SK-N-SH (cell line): ENCODE measurements around the gene CALML3. TPM values are rescaled to one million over a fixed set of nuclear protein-coding genes. Genes with fewer than 3 reads are reported as not detected.

Experiments used
- CTCF ChIA-PET: fragments of 300-600, 350-600 bp; formaldehyde crosslinking; extraction: SDS; loops from one replicate; lab custom pipeline; 2021; lab: Yijun Ruan, JAX
- POLR2A ChIA-PET: fragments of 350-600 bp; sonication (Branson Sonifier 250); formaldehyde crosslinking; extraction: SDS; loops from one replicate; lab custom pipeline; 2020; ENCODE audit warnings: antibody characterized with exemption, inconsistent platforms; lab: Yijun Ruan, JAX
- DNase-seq: peaks from one replicate; pipeline ENCODE4 v3.0.0; 2012
- H2AFZ ChIP-seq: fragments of 200-600 bp; sonication (generic); 2 replicates; pipeline ENCODE4 v1.8.1; 2016; ENCODE audit warnings: antibody characterized with exemption, mild to moderate bottlenecking, low read depth
- H3F3A ChIP-seq: fragments of 200-600 bp; sonication (generic); replicated peaks from 2 replicates; pipeline ENCODE3; 2016; ENCODE audit warnings: antibody characterized with exemption, mild to moderate bottlenecking; ENCODE audit not compliant: insufficient read depth
- H3K27ac ChIP-seq, 2 experiments: fragments of 200-500 bp in 1 of 2; fragments of 200-600 bp in 1 of 2; sonication (Bioruptor generic) in 1 of 2; sonication (generic), shearing (Covaris generic) in 1 of 2; 2 replicates each; pipeline versions ENCODE4 v1.5.1 to v1.6.1; 2014 to 2016; ENCODE audit warnings: low read depth in 2 of 2, inconsistent platforms in 1 of 2, low read length in 1 of 2, mild to moderate bottlenecking in 1 of 2, mixed read lengths in 1 of 2
- H3K27me3 ChIP-seq: fragments of 200-600 bp; sonication (generic), shearing (Covaris generic); 2 replicates; pipeline ENCODE4 v1.6.1; 2016; ENCODE audit warnings: mixed run types; ENCODE audit not compliant: insufficient read depth
- H3K36me3 ChIP-seq, 2 experiments: fragments of 200-500 bp in 1 of 2; fragments of 200-600 bp in 1 of 2; sonication (Bioruptor generic) in 1 of 2; sonication (generic) in 1 of 2; replicated peaks in 1 of 2; 2 replicates each; pipeline versions ENCODE3 to v1.5.1; 2014 to 2016; ENCODE audit warnings: low read length in 1 of 2, mild to moderate bottlenecking in 1 of 2; ENCODE audit not compliant: insufficient read depth in 2 of 2, control insufficient read depth in 1 of 2
- H3K4me1 ChIP-seq, 2 experiments: fragments of 200-500 bp in 1 of 2; fragments of 200-600 bp in 1 of 2; sonication (Bioruptor generic) in 1 of 2; sonication (generic), shearing (Covaris generic) in 1 of 2; 2 replicates each; pipeline versions ENCODE4 v1.5.1 to v1.6.1; 2014 to 2016; ENCODE audit warnings: low read depth in 1 of 2, low read length in 1 of 2, mixed run types in 1 of 2; ENCODE audit not compliant: insufficient read depth in 2 of 2, control insufficient read depth in 1 of 2
- H3K4me2 ChIP-seq: fragments of 200-600 bp; sonication (generic), shearing (Covaris generic); 2 replicates; pipeline ENCODE4 v1.6.1; 2017; ENCODE audit warnings: mixed run types
- H3K4me3 ChIP-seq, 2 experiments: fragments of 200-500 bp in 1 of 2; fragments of 200-600 bp in 1 of 2; sonication (Bioruptor generic) in 1 of 2; sonication (generic), shearing (Covaris generic) in 1 of 2; 2 replicates each; pipeline versions ENCODE4 v1.5.1 to v1.8.1; 2014 to 2016; ENCODE audit warnings: low read depth in 2 of 2, inconsistent platforms in 1 of 2, low read length in 1 of 2, mild to moderate bottlenecking in 1 of 2, mixed read lengths in 1 of 2, moderate library complexity in 1 of 2
- H3K79me2 ChIP-seq: fragments of 200-600 bp; sonication (generic); 2 replicates; pipeline ENCODE4 v1.8.1; 2017; ENCODE audit warnings: mild to moderate bottlenecking; ENCODE audit not compliant: insufficient read depth
- H3K9ac ChIP-seq: fragments of 200-600 bp; sonication (generic); 2 replicates; pipeline ENCODE4 v1.6.1; 2017; ENCODE audit warnings: mixed run types
- H3K9me2 ChIP-seq: fragments of 200-600 bp; sonication (generic); 2 replicates; pipeline ENCODE4 v1.6.1; 2017; ENCODE audit warnings: mixed run types
- H3K9me3 ChIP-seq: fragments of 200-600 bp; sonication (generic); 2 replicates; pipeline ENCODE4 v1.6.1; 2017; ENCODE audit warnings: mixed run types, mild to moderate bottlenecking, moderate library complexity
- H4K20me1 ChIP-seq: fragments of 200-600 bp; sonication (generic); 2 replicates; pipeline ENCODE4 v1.6.1; 2017; ENCODE audit warnings: mild to moderate bottlenecking, mixed run types; ENCODE audit not compliant: insufficient read depth
- ELF1 ChIP-seq: IDR thresholded peaks from 2 replicates; pipeline ENCODE4 v1.4.0; 2012
- EP300 ChIP-seq, 2 experiments: IDR thresholded peaks; 2 replicates each; pipeline versions ENCODE4 v1.4.0 to v1.6.1; 2012; ENCODE audit warnings: borderline replicate concordance in 1 of 2, low read depth in 1 of 2, low read length in 1 of 2
- EZH2phosphoT487 ChIP-seq: fragments of 200-600 bp; sonication (generic); IDR thresholded peaks from 2 replicates; pipeline ENCODE4 v1.6.1; 2017; ENCODE audit warnings: low read depth, mixed run types, mild to moderate bottlenecking, antibody characterized with exemption, moderate library complexity, borderline replicate concordance
- IRF3 ChIP-seq: fragments of 150-350 bp; IDR thresholded peaks from 2 replicates; pipeline ENCODE4 v1.6.1; 2016; ENCODE audit warnings: mild to moderate bottlenecking, low read depth, low read length
- JUND ChIP-seq: IDR thresholded peaks from 2 replicates; pipeline ENCODE4 v1.4.0; 2012
- MAX ChIP-seq: IDR thresholded peaks from 2 replicates; pipeline ENCODE4 v1.4.0; 2012; ENCODE audit warnings: low read depth
- MEF2A ChIP-seq: IDR thresholded peaks from 2 replicates; pipeline ENCODE4 v1.4.0; 2012; ENCODE audit warnings: low read depth, borderline replicate concordance
- MXI1 ChIP-seq: IDR thresholded peaks from 2 replicates; pipeline ENCODE4 v1.6.1; 2012; ENCODE audit warnings: mild to moderate bottlenecking, low read depth, low read length, improper control_type of control experiment
- NFIC ChIP-seq: IDR thresholded peaks from 2 replicates; pipeline ENCODE4 v1.4.0; 2012; ENCODE audit warnings: borderline replicate concordance
- NRF1 ChIP-seq: IDR thresholded peaks from 2 replicates; pipeline ENCODE4 v1.6.1; 2012; ENCODE audit warnings: low read depth, mild to moderate bottlenecking, low read length
- PBX3 ChIP-seq: IDR thresholded peaks from 2 replicates; pipeline ENCODE4; 2012
- POLR2AphosphoS5 ChIP-seq: IDR thresholded peaks from 2 replicates; pipeline ENCODE4 v1.6.1; 2012; ENCODE audit warnings: low read depth, low read length
- RAD21 ChIP-seq: IDR thresholded peaks from 2 replicates; pipeline ENCODE4 v1.6.1; 2012; ENCODE audit warnings: mild to moderate bottlenecking, low read length
- REST ChIP-seq: IDR thresholded peaks from 2 replicates; pipeline ENCODE4 v1.6.1; 2012; ENCODE audit warnings: mild to moderate bottlenecking, low read depth, low read length, moderate library complexity
- RFX5 ChIP-seq: IDR thresholded peaks from 2 replicates; pipeline ENCODE4 v1.6.1; 2012; ENCODE audit warnings: mild to moderate bottlenecking, improper control_type of control experiment, low read length
- TCF12 ChIP-seq: IDR thresholded peaks from 2 replicates; pipeline ENCODE4 v1.4.0; 2012
- TEAD4 ChIP-seq: IDR thresholded peaks from 2 replicates; pipeline ENCODE4 v1.4.0; 2012; ENCODE audit warnings: mild to moderate bottlenecking, borderline replicate concordance; ENCODE audit not compliant: insufficient read depth
- USF1 ChIP-seq: IDR thresholded peaks from 2 replicates; pipeline ENCODE4 v1.4.0; 2012; ENCODE audit warnings: low read depth, borderline replicate concordance
- ZBTB33 ChIP-seq: IDR thresholded peaks from 2 replicates; pipeline ENCODE4 v1.4.0; 2012; ENCODE audit warnings: low read depth, borderline replicate concordance
- WGBS: methylation state at CpG from one replicate; pipeline ENCODE4 v1.1.6; 2017; ENCODE audit warnings: low lambda C conversion rate; 5-methylcytosine and 5-hydroxymethylcytosine counted together
- polyA plus RNA-seq, 3 experiments: library from polyadenylated mRNA; depleted of rRNA; stranded (reverse); fragments of >200 nt; gene quantifications; 2 replicates each; pipeline ENCODE4 v1.2.3, GENCODE V29; 2012

CALML3 gene
- polyA plus RNA-seq, 1 of the 3 experiments (the other 2 are of a cell fraction) = not detected

GRCh38 chr10:5512331-5512730 lies 12.4 kb upstream of the CALML3 start:
- DNase-seq = no peak
- TF ChIP-seq ZBTB33 = no peak
- TF ChIP-seq NFIC = no peak
- no peak for TF ChIP-seq RFX5
- TF ChIP-seq REST = no peak
- TF ChIP-seq PBX3 = no peak
- no peak for TF ChIP-seq TCF12
- TF ChIP-seq MXI1 = no peak
- TF ChIP-seq MAX = no peak
- no peak for TF ChIP-seq NRF1
- no peak for TF ChIP-seq USF1
- no peak for TF ChIP-seq MEF2A
- TF ChIP-seq ELF1 = no peak
- no peak for TF ChIP-seq EP300 (IDR thresholded peaks at IDR 0.05; ENCODE audit: borderline replicate concordance in 1 of 2, low read depth in 1 of 2, low read length in 1 of 2)
- TF ChIP-seq POLR2AphosphoS5 = no peak
- TF ChIP-seq RAD21 = no peak
- TF ChIP-seq EZH2phosphoT487 = no peak
- TF ChIP-seq TEAD4 = no peak
- no peak for TF ChIP-seq IRF3
- no peak for TF ChIP-seq JUND
- POLR2A ChIA-PET = no interaction called here

More at GRCh38 chr10:5512331-5512730, 12.4 kb upstream of the CALML3 start:
- Histone ChIP-seq H3F3A (no peaks in the 10 kb centered on the region), H3K27me3 (no peaks in the 10 kb centered on the region), H3K4me1 (no peaks in the 10 kb centered on the region), H4K20me1 (no peaks in the 10 kb centered on the region), H2AFZ (no peak overlapping the region), H3K4me2 (no peak overlapping the region), H3K9me2 (no peaks in the 10 kb centered on the region), H3K4me3 (no peak overlapping the region), H3K9ac (no peak overlapping the region), H3K9me3 (no peaks in the 10 kb centered on the region), H3K79me2 (no peaks in the 10 kb centered on the region), H3K36me3 (no peaks in the 10 kb centered on the region), H3K27ac (no peak overlapping the region)
- CTCF ChIA-PET = no interaction called here
- WGBS = 87% methylated on average over 25 of the region's 25 CpGs
